SK-N-SH (cell line): ENCODE data around the gene SNPH. TPM values are rescaled to one million over a fixed set of nuclear protein-coding genes. Genes with fewer than 3 reads are reported as not detected.

Experiments
- CTCF ChIA-PET: fragments of 300-600, 350-600 bp; formaldehyde crosslinking; extraction: SDS; loops from one replicate; lab custom pipeline; 2021; lab: Yijun Ruan, JAX
- POLR2A ChIA-PET: fragments of 350-600 bp; sonication (Branson Sonifier 250); formaldehyde crosslinking; extraction: SDS; loops from one replicate; lab custom pipeline; 2020; ENCODE audit warnings: antibody characterized with exemption, inconsistent platforms; lab: Yijun Ruan, JAX
- DNase-seq: peaks from one replicate; pipeline ENCODE4 v3.0.0; 2012
- H2AFZ ChIP-seq: fragments of 200-600 bp; sonication (generic); 2 replicates; pipeline ENCODE4 v1.8.1; 2016; ENCODE audit warnings: antibody characterized with exemption, mild to moderate bottlenecking, low read depth
- H3F3A ChIP-seq: fragments of 200-600 bp; sonication (generic); replicated peaks from 2 replicates; pipeline ENCODE3; 2016; ENCODE audit warnings: antibody characterized with exemption, mild to moderate bottlenecking; ENCODE audit not compliant: insufficient read depth
- H3K27ac ChIP-seq, 2 experiments: fragments of 200-500 bp in 1 of 2; fragments of 200-600 bp in 1 of 2; sonication (Bioruptor generic) in 1 of 2; sonication (generic), shearing (Covaris generic) in 1 of 2; 2 replicates each; pipeline versions ENCODE4 v1.5.1 to v1.6.1; 2014 to 2016; ENCODE audit warnings: low read depth in 2 of 2, inconsistent platforms in 1 of 2, low read length in 1 of 2, mild to moderate bottlenecking in 1 of 2, mixed read lengths in 1 of 2
- H3K27me3 ChIP-seq: fragments of 200-600 bp; sonication (generic), shearing (Covaris generic); 2 replicates; pipeline ENCODE4 v1.6.1; 2016; ENCODE audit warnings: mixed run types; ENCODE audit not compliant: insufficient read depth
- H3K36me3 ChIP-seq, 2 experiments: fragments of 200-500 bp in 1 of 2; fragments of 200-600 bp in 1 of 2; sonication (Bioruptor generic) in 1 of 2; sonication (generic) in 1 of 2; replicated peaks in 1 of 2; 2 replicates each; pipeline versions ENCODE3 to v1.5.1; 2014 to 2016; ENCODE audit warnings: low read length in 1 of 2, mild to moderate bottlenecking in 1 of 2; ENCODE audit not compliant: insufficient read depth in 2 of 2, control insufficient read depth in 1 of 2
- H3K4me1 ChIP-seq, 2 experiments: fragments of 200-500 bp in 1 of 2; fragments of 200-600 bp in 1 of 2; sonication (Bioruptor generic) in 1 of 2; sonication (generic), shearing (Covaris generic) in 1 of 2; 2 replicates each; pipeline versions ENCODE4 v1.5.1 to v1.6.1; 2014 to 2016; ENCODE audit warnings: low read depth in 1 of 2, low read length in 1 of 2, mixed run types in 1 of 2; ENCODE audit not compliant: insufficient read depth in 2 of 2, control insufficient read depth in 1 of 2
- H3K4me2 ChIP-seq: fragments of 200-600 bp; sonication (generic), shearing (Covaris generic); 2 replicates; pipeline ENCODE4 v1.6.1; 2017; ENCODE audit warnings: mixed run types
- H3K4me3 ChIP-seq, 2 experiments: fragments of 200-500 bp in 1 of 2; fragments of 200-600 bp in 1 of 2; sonication (Bioruptor generic) in 1 of 2; sonication (generic), shearing (Covaris generic) in 1 of 2; 2 replicates each; pipeline versions ENCODE4 v1.5.1 to v1.8.1; 2014 to 2016; ENCODE audit warnings: low read depth in 2 of 2, inconsistent platforms in 1 of 2, low read length in 1 of 2, mild to moderate bottlenecking in 1 of 2, mixed read lengths in 1 of 2, moderate library complexity in 1 of 2
- H3K79me2 ChIP-seq: fragments of 200-600 bp; sonication (generic); 2 replicates; pipeline ENCODE4 v1.8.1; 2017; ENCODE audit warnings: mild to moderate bottlenecking; ENCODE audit not compliant: insufficient read depth
- H3K9ac ChIP-seq: fragments of 200-600 bp; sonication (generic); 2 replicates; pipeline ENCODE4 v1.6.1; 2017; ENCODE audit warnings: mixed run types
- H3K9me2 ChIP-seq: fragments of 200-600 bp; sonication (generic); 2 replicates; pipeline ENCODE4 v1.6.1; 2017; ENCODE audit warnings: mixed run types
- H3K9me3 ChIP-seq: fragments of 200-600 bp; sonication (generic); 2 replicates; pipeline ENCODE4 v1.6.1; 2017; ENCODE audit warnings: mixed run types, mild to moderate bottlenecking, moderate library complexity
- H4K20me1 ChIP-seq: fragments of 200-600 bp; sonication (generic); 2 replicates; pipeline ENCODE4 v1.6.1; 2017; ENCODE audit warnings: mild to moderate bottlenecking, mixed run types; ENCODE audit not compliant: insufficient read depth
- CHD2 ChIP-seq: fragments of 150-350 bp; IDR thresholded peaks from 2 replicates; pipeline ENCODE4 v1.6.1; 2018; ENCODE audit warnings: low read length; ENCODE audit not compliant: partially characterized antibody
- EP300 ChIP-seq, 2 experiments: IDR thresholded peaks; 2 replicates each; pipeline versions ENCODE4 v1.4.0 to v1.6.1; 2012; ENCODE audit warnings: borderline replicate concordance in 1 of 2, low read depth in 1 of 2, low read length in 1 of 2
- FOXM1 ChIP-seq: IDR thresholded peaks from 2 replicates; pipeline ENCODE4 v1.4.0; 2012; ENCODE audit warnings: low read depth, mild to moderate bottlenecking
- GATA2 ChIP-seq: sonication (generic); formaldehyde crosslinking; IDR thresholded peaks from 2 replicates; pipeline ENCODE4 v1.5.0; 2020; ENCODE audit warnings: mild to moderate bottlenecking, missing genetic modification reagents
- JUND ChIP-seq: IDR thresholded peaks from 2 replicates; pipeline ENCODE4 v1.4.0; 2012
- MAX ChIP-seq: IDR thresholded peaks from 2 replicates; pipeline ENCODE4 v1.4.0; 2012; ENCODE audit warnings: low read depth
- MEF2A ChIP-seq: IDR thresholded peaks from 2 replicates; pipeline ENCODE4 v1.4.0; 2012; ENCODE audit warnings: low read depth, borderline replicate concordance
- PBX3 ChIP-seq: IDR thresholded peaks from 2 replicates; pipeline ENCODE4; 2012
- POLR2AphosphoS5 ChIP-seq: IDR thresholded peaks from 2 replicates; pipeline ENCODE4 v1.6.1; 2012; ENCODE audit warnings: low read depth, low read length
- RFX5 ChIP-seq: IDR thresholded peaks from 2 replicates; pipeline ENCODE4 v1.6.1; 2012; ENCODE audit warnings: mild to moderate bottlenecking, improper control_type of control experiment, low read length
- RXRA ChIP-seq: IDR thresholded peaks from 2 replicates; pipeline ENCODE4 v1.4.0; 2012; ENCODE audit warnings: low read depth, mild to moderate bottlenecking, borderline replicate concordance
- SIN3A ChIP-seq: IDR thresholded peaks from 2 replicates; pipeline ENCODE4 v1.6.1; 2012; ENCODE audit warnings: low read depth, mild to moderate bottlenecking, low read length, moderate library complexity, borderline replicate concordance
- TEAD4 ChIP-seq: IDR thresholded peaks from 2 replicates; pipeline ENCODE4 v1.4.0; 2012; ENCODE audit warnings: mild to moderate bottlenecking, borderline replicate concordance; ENCODE audit not compliant: insufficient read depth
- WGBS: methylation state at CpG from one replicate; pipeline ENCODE4 v1.1.6; 2017; ENCODE audit warnings: low lambda C conversion rate; 5-methylcytosine and 5-hydroxymethylcytosine counted together
- polyA plus RNA-seq, 3 experiments: library from polyadenylated mRNA; depleted of rRNA; stranded (reverse); fragments of >200 nt; gene quantifications; 2 replicates each; pipeline ENCODE4 v1.2.3, GENCODE V29; 2012
- TF ChIP-seq, protein P1 (sequence below): fragments of 150-350 bp; IDR thresholded peaks from 2 replicates; pipeline ENCODE4 v1.6.1; 2017; ENCODE audit warnings: antibody characterized with exemption, low read length, low read depth, borderline replicate concordance
- TF ChIP-seq, protein P2 (sequence below): IDR thresholded peaks from 2 replicates; pipeline ENCODE4 v1.6.1; 2012; ENCODE audit warnings: mild to moderate bottlenecking, low read depth, low read length, moderate library complexity
- TF ChIP-seq, protein P3 (sequence below): IDR thresholded peaks from 2 replicates; pipeline ENCODE4 v1.4.0; 2012; ENCODE audit warnings: low read depth, borderline replicate concordance

The SNPH gene
- polyA plus RNA-seq, 1 of the 3 experiments (the other 2 are of a cell fraction) = 2.5 TPM

DNA sequence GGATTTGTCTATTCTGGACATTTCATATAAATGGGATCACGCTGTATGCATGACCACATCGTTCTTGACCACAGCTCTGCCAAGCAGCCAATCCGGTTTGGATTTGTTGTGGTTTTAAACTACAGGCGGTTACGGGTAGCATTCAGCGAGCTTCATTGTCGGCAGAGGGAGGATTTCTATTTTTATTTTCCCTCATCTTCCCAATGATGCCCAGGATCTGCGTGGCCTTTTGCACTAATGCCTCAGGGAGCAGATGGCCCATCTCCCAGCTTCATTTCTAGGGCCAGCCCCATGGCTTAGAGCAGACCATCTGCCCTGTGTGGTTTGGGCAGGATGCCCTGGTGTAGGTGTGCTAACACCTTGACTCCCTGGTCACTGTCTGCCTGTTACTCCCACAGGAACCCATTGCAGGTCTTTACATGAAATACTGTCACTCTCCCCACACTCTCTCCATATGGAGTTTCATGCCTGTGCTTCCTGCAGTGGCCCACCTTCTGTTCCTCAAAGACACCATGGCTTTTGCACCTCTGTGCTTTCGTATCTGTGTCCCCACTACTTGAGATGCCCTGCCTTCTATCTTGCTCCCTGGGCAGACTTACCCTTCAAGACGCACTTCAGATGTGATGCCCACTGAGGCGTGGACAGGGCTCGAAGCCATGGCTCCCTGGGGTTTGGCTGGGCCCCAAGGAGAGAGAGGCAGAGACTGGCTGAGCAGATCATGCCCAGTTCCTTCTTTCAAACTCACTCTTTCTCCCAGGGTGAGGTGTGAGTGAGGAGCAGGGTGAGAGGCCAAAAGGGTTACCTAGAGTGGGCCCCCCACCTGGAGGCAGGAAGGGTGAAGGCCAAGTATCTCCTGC lies 36.8 kb downstream of the SNPH start:
- Histone ChIP-seq H3K4me1 (peaks cover 0 to 4% of the 10 kb centered on the region in 2 experiments; a peak in 1 of 4 replicates), H3K4me3 (no peak overlapping the region), H3K36me3 (peaks cover 0 to 7% of the 10 kb centered on the region in 2 experiments), H3K9me3 (no peaks in the 10 kb centered on the region), H4K20me1 (no peaks in the 10 kb centered on the region), H3K9me2 (no peaks in the 10 kb centered on the region), H3K79me2 (no peaks in the 10 kb centered on the region), H3K27me3 (no peaks in the 10 kb centered on the region), H3F3A (no peaks in the 10 kb centered on the region), H3K4me2 (no peak overlapping the region), H2AFZ (no peak overlapping the region), H3K27ac (no peak overlapping the region), H3K9ac (no peak overlapping the region)
- no peak for DNase-seq
- CTCF ChIA-PET = interaction anchor here (1.7 kb wide), 1 partner anchor 10 kb away, joined by 8 read pairs; no protein-coding TSS in a partner anchor
- WGBS = 87% methylated on average over 12 of the region's 12 CpGs
- POLR2A ChIA-PET = no interaction called here
- TF ChIP-seq, protein P1, sequence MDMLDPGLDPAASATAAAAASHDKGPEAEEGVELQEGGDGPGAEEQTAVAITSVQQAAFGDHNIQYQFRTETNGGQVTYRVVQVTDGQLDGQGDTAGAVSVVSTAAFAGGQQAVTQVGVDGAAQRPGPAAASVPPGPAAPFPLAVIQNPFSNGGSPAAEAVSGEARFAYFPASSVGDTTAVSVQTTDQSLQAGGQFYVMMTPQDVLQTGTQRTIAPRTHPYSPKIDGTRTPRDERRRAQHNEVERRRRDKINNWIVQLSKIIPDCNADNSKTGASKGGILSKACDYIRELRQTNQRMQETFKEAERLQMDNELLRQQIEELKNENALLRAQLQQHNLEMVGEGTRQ = no peak
- TF ChIP-seq FOXM1 = no peak
- no peak for TF ChIP-seq MEF2A
- TF ChIP-seq MAX = no peak
- TF ChIP-seq, protein P2, sequence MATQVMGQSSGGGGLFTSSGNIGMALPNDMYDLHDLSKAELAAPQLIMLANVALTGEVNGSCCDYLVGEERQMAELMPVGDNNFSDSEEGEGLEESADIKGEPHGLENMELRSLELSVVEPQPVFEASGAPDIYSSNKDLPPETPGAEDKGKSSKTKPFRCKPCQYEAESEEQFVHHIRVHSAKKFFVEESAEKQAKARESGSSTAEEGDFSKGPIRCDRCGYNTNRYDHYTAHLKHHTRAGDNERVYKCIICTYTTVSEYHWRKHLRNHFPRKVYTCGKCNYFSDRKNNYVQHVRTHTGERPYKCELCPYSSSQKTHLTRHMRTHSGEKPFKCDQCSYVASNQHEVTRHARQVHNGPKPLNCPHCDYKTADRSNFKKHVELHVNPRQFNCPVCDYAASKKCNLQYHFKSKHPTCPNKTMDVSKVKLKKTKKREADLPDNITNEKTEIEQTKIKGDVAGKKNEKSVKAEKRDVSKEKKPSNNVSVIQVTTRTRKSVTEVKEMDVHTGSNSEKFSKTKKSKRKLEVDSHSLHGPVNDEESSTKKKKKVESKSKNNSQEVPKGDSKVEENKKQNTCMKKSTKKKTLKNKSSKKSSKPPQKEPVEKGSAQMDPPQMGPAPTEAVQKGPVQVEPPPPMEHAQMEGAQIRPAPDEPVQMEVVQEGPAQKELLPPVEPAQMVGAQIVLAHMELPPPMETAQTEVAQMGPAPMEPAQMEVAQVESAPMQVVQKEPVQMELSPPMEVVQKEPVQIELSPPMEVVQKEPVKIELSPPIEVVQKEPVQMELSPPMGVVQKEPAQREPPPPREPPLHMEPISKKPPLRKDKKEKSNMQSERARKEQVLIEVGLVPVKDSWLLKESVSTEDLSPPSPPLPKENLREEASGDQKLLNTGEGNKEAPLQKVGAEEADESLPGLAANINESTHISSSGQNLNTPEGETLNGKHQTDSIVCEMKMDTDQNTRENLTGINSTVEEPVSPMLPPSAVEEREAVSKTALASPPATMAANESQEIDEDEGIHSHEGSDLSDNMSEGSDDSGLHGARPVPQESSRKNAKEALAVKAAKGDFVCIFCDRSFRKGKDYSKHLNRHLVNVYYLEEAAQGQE = no peak
- TF ChIP-seq RFX5 = no peak
- TF ChIP-seq, protein P3, sequence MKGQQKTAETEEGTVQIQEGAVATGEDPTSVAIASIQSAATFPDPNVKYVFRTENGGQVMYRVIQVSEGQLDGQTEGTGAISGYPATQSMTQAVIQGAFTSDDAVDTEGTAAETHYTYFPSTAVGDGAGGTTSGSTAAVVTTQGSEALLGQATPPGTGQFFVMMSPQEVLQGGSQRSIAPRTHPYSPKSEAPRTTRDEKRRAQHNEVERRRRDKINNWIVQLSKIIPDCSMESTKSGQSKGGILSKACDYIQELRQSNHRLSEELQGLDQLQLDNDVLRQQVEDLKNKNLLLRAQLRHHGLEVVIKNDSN = no peak
- TF ChIP-seq EP300 (IDR thresholded peaks at IDR 0.05; ENCODE audit: borderline replicate concordance in 1 of 2, low read depth in 1 of 2, low read length in 1 of 2) = no peak
- no peak for TF ChIP-seq SIN3A
- TF ChIP-seq CHD2 = no peak
- TF ChIP-seq TEAD4 = no peak
- TF ChIP-seq POLR2AphosphoS5 = no peak
- TF ChIP-seq JUND = no peak
- TF ChIP-seq RXRA = no peak
- no peak for TF ChIP-seq PBX3
- TF ChIP-seq GATA2 (CRISPR knock-in tag) = no peak
